Measurements from ENCODE around the gene TSKS.
"Not testable (repeated sequence)": the region's sequence is repeated elsewhere in the genome, so short reads cannot be mapped to it uniquely, and the experiment has no call there.

TSKS gene

GRCh38 chr19:49766007-49766929 is 3.2 kb upstream of the TSKS start:
- DNase-seq (ENCODE audit: low spot score), result peak; percentile 100

- DNase-seq (ENCODE audit: low spot score), result no peak
These were observed 1.2 kb upstream of the TSKS start for GRCh38 chr19:49764341-49764740.

- DNase-seq (ENCODE audit: low spot score), result no peak
These were observed 1.3 kb downstream of the TSKS start for GRCh38 chr19:49761625-49762311.

DNA sequence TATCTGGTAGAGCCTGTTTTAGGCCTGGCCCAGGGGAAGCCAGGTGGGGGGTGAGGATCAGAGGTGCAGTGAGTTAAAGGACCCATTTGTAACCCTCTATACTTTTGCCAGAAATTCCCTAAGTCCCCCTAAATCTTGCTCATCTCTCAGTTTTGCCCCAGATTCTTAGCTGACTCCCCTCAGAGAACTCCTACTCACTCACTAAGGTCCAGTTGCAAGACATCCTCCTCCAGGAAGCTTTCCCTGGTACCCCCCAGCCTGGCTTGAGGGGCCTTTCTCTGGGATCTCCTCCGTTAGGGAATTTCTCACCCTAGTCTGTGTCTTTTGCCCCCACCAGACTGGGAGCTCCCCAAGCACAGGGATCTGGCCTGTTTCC is 1.9 kb downstream of the TSKS start:
- no peak for DNase-seq (ENCODE audit: low spot score)

- no peak for DNase-seq (ENCODE audit: low spot score)
These were observed 4.8 kb downstream of the TSKS start for GRCh38 chr19:49758292-49758691.

- DNase-seq (ENCODE audit: low spot score), result no peak
These were observed 7.2 kb downstream of the TSKS start for GRCh38 chr19:49755956-49756355.

- DNase-seq (ENCODE audit: low spot score), result no peak
These were observed 10.4 kb downstream of the TSKS start for GRCh38 chr19:49752701-49753100.

GRCh38 chr19:49749771-49750170 is 13.3 kb downstream of the TSKS start:
- DNase-seq (ENCODE audit: low spot score), result no peak

DNA sequence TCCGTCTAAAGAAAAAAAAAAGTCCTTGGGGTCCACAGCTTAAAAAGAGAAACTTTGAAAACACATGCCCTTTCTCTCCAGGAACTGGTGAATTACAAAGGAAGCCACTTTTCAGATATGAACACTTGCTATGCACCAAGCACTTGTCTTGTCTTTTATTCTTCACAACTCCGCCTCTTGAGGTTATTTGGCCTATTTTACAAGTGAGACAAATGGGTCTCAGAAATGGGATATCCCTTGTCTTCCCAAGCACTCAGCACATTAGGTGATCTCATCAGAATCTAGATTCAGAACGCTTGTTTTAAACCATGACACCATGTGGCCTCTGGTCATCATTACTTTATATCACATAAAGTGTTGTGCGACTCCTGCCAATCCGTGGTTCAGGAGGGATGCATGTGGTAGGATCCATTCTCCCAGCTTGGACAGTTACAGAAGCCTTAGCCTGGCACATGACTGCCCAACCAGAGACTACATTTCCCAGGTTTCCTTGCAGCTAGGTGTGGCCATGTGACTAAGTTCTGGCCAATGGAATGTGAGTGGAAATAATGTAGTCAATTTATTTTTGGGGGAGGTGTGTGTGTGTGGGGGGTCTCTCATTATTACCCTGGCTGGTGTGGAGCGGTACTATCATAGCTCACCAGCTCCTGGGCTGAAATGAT is 13.9 kb downstream of the TSKS start:
- DNase-seq (ENCODE audit: low spot score), result no peak

DNA sequence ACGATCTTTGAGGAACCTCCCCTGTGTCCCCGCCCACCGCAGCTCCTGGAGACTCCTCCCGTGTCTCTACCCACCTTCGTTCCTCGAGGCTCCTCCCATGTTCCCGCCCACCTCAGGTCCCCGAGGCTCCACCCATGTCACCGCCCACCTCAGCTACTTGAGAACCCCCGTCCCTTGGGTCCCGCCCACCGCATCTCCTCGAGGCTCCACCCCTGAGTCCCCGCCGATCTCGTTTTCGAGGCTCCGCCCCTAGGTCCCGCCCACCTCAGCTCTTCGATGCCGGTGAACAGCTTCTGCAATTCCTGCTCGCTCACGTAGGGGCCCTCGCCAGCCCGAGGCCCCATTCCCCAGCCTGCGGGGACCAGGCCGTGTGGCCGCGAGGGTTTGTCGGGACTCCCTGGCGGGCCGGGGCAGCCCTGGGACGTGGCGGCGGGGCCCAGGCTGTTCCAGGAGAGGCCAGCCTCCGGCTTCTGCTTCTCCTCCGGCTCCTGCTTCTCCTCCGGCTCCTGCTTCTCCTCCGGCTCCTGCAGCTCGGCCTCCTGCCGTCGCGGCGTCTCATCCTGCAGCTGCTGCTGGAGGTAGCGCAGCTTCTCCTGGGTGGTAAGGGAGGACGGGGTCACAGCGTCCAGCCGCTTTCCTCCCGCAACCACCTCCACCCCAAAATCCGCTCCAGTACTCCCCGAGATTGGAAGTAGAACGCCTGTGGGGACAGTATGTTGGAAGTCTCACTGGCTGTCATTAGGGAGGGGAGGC is 16.7 kb downstream of the TSKS start:
- peak; percentile 76 for DNase-seq (ENCODE audit: low spot score)

DNA sequence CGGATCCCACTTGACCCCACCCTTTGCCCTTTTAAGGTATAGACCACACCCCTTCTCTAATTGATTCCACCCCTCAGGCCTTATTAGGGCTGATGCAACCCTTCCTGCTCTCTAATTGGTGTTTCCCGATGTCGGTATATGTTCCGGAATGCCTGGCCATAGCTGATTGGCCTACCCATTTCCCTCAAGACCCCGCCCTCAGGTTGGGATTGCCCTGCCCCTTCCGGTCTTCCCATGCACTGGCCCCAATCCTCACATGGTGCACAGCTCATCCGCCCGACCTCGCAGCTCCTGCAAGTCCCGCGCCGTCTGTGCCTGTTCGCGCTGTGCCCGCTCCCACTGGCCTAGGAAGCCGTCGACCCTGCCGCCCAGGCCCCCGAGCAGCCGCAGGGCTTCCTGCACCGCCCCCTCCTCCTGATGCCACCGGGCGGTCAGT is 18.1 kb downstream of the TSKS start:
- DNase-seq (ENCODE audit: low spot score), result no peak

DNA sequence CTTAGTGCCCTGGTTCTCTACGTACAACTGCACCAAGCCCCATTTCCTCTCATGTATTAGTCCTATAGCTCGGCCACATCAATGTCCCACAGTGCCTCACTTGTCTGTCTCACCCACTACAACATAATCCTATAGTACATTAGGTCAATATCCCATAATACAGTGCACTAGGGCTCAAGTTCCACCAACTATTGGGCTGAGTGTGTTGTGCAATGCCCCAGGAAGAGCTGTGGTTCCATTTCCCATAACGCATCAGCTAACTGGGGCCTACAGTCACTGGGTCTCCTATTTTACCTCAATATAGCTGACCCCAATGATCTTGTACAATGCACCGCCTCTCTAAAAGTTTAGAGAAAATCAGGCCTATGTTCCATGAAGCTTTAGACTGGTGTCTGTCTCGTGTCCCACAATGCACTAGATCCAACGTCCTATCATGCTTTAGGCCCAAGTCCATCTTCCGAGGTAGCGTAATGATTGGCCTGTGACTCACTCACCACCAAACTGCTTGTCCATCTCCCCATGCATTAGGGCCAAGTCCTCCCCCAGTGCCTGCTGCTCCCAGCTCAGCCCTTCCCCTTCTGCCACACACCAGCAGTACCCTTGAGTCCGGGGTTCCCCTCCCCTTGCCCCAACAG is 21.8 kb downstream of the TSKS start:
- DNase-seq (ENCODE audit: low spot score), result no peak

- DNase-seq (ENCODE audit: low spot score), result no peak
These were observed 23.2 kb downstream of the TSKS start for GRCh38 chr19:49739933-49740332.

DNA sequence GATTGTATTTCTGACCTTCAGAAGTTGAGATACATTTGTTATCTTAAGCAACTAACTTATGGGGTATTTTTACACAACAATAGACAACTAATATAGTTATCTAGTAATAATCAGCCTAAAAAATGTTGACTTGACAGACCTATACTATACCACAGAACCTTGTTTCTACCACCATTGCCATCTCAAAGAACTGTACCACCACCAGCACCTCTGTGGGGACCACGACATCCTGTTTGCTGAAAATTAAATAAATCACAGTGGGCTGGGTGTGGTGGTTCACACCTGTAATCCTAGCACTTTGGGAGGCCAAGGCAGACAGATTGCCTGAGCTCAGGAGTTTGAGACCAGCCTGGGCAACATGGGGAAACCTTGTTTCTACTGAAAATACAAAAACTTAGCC is 24.0 kb downstream of the TSKS start:
- no peak for DNase-seq (ENCODE audit: low spot score)

DNA sequence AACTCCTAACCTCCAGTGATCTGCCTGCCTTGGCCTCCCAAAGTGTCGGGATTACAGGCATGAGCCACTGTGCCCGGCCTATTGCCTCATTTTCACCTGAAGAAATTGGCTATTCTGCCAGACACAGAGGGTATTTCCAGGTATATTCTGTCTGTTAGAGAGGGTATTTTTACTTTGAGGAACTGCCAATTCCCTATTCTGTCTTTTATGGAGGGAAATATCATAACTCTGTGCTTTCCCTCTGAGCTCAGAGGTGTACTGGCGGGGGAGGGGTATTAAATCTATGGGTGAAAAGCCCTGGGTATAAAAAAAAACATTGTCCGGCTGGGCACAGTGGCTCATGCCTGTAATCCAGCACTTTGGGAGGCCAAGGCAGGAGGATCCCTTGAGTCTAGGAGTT is 24.8 kb downstream of the TSKS start:
- no peak for DNase-seq (ENCODE audit: low spot score)

DNA sequence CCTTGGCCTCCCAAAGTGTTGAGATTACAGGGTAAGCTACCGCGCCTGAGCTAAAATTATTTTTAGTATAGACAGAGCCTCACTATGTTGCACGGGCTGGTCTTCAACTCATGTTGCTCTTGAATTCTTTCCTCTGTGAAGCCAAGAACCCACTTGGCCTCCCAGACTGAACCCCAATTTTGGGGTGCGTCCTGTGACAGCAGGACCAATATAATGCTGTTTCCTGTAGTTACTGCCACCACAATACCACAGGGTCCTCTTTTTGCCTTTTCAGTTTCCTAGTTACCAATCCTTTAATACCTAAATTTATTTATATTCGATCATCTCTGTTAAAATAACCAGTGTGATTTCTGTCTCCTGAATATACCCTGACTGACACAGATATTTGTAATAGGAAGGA is 32.9 kb downstream of the TSKS start:
- no peak for DNase-seq (ENCODE audit: low spot score)

DNA sequence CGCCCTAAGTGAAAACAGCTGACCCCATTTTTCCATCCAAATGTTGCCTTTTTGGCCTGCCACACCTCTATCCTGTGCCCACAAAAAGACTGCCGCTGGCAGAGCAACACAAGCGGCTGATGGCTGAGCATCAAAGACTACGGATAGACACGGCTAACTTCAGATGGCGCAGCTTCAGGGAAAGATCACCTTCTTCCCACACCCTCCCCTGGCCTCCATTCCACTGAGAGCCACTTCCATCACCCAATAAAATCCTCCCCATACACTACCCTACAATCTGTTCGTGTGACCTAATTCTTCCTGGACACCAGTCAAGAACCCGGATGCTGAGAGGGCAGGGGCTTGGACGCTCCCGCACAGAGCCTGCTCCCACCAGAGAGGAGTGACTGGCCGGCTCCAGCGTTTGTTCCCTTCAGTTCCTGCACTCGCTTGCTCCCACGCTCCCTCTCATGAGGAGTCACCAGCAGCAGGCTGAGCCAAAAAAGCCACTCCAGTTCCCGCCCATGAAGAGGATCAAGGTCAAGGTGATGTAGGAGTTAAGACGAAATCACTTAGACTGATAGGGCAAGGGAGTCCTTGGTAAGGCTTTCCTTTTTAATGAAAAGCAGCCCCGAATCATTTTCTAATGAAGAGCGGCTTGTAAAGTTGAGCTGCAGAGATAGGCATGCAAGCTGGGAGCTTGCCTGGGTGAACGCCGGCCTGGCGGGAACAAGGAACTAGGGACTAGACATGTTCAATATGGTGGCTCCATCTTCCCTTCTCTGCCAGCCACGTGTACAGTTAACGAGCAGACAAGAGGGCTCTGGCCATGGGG is 35.7 kb downstream of the TSKS start:
- no peak for DNase-seq (ENCODE audit: low spot score)

GRCh38 chr19:49719420-49719819 is 43.7 kb downstream of the TSKS start:
- DNase-seq (ENCODE audit: low spot score), result not testable (repeated sequence)

GRCh38 chr19:49718991-49719390 is 44.1 kb downstream of the TSKS start:
- DNase-seq (ENCODE audit: low spot score), result no peak

DNA sequence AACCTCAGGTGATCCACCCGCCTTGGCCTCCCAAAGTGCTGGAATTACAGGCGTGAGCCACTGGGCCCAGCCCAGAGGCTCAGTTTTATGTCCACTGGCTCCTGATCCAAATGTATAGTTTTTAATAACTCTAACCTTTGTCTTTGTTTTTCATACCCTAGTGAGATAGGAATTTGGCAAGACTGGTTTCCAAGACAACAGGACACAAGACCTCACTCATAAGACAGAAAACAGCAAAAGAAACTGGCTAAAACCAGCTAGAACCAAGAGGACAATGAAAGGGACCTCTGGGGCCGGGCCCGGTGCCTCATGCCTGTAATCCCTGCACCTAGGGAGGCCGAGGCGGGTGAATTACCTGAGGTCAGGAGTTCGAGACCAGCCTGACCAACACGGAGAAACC is 44.6 kb downstream of the TSKS start:
- no peak for DNase-seq (ENCODE audit: low spot score)

GRCh38 chr19:49716154-49716553 is 47.0 kb downstream of the TSKS start:
- DNase-seq (ENCODE audit: low spot score), result no peak
